GM18861 (cell line): ENCODE results near the gene ELF2.
A peak's percentile ranks its signal among the peaks of the same experiment; 100 is the strongest.
"Not testable (repeated sequence)": the region's sequence is repeated elsewhere in the genome, so short reads cannot be mapped to it uniquely, and the experiment has no call there.

Source experiments
- ATAC-seq: cut with Tn5 transposase; IDR thresholded peaks from one replicate; pipeline ENCODE4 v1.9.1; 2021; ENCODE audit not compliant: unreplicated experiment

ELF2 gene

GRCh38 chr4:139144911-139145551 lies 32.0 kb downstream of the ELF2 start:
- ATAC-seq: no peak

GRCh38 chr4:139144161-139144859 lies 32.7 kb downstream of the ELF2 start:
- ATAC-seq: no peak

GRCh38 chr4:139142980-139143379 lies 34.0 kb downstream of the ELF2 start:
- ATAC-seq: no peak

GRCh38 chr4:139142087-139142486 lies 34.9 kb downstream of the ELF2 start:
- peak; percentile 88 for ATAC-seq

GRCh38 chr4:139137763-139138162 lies 39.3 kb downstream of the ELF2 start:
- ATAC-seq: no peak

GRCh38 chr4:139134403-139134802 lies 42.6 kb downstream of the ELF2 start:
- no peak for ATAC-seq

GRCh38 chr4:139131209-139131870 lies 45.7 kb downstream of the ELF2 start:
- no peak for ATAC-seq

GRCh38 chr4:139129206-139129605 lies 47.8 kb downstream of the ELF2 start:
- no peak for ATAC-seq

- no peak for ATAC-seq
Measured at GRCh38 chr4:139126898-139127297, 50.1 kb downstream of the ELF2 start.

- no peak for ATAC-seq
Measured at GRCh38 chr4:139123910-139124309, 53.1 kb downstream of the ELF2 start.

GRCh38 chr4:139118365-139118764 lies 58.7 kb downstream of the ELF2 start:
- no peak for ATAC-seq

GRCh38 chr4:139115226-139115625 lies 61.8 kb downstream of the ELF2 start:
- ATAC-seq: no peak

- ATAC-seq: not testable (repeated sequence)
Measured at GRCh38 chr4:139114795-139115194, 62.2 kb downstream of the ELF2 start.

GRCh38 chr4:139112650-139113049 lies 64.4 kb downstream of the ELF2 start:
- no peak for ATAC-seq

- no peak for ATAC-seq
Measured at GRCh38 chr4:139108567-139109128, 68.4 kb downstream of the ELF2 start.

GRCh38 chr4:139099366-139099982 lies 77.5 kb downstream of the ELF2 start:
- peak; percentile 90 for ATAC-seq

GRCh38 chr4:139092271-139092670 lies 84.7 kb downstream of the ELF2 start:
- ATAC-seq: no peak

- ATAC-seq: no peak
Measured at GRCh38 chr4:139085141-139085540, 91.9 kb downstream of the ELF2 start.

- ATAC-seq: no peak
Measured at GRCh38 chr4:139084804-139085093, 92.3 kb downstream of the ELF2 start.

GRCh38 chr4:139083956-139084803 lies 92.8 kb downstream of the ELF2 start:
- ATAC-seq: peak; percentile 40

GRCh38 chr4:139083607-139083955 lies 93.4 kb downstream of the ELF2 start:
- peak; percentile 18 for ATAC-seq
